Spinal cord (tissue), 10 donors: Measurements from ENCODE around the gene IBSP. TPM values are rescaled to one million over a fixed set of nuclear protein-coding genes. Genes with fewer than 3 reads are reported as not detected.

ENCODE experiments used
- DNase-seq, 6 donors: peaks; one replicate each; pipeline versions ENCODE4 v3.0.0 to v3.0.0-alpha.2; 2013 to 2015; ENCODE audit warnings: low spot score in 6 of 6, low read depth in 4 of 6
- H3K27ac ChIP-seq: one replicate; pipeline ENCODE4 v1.5.1; 2013; ENCODE audit warnings: low read depth, low read length, control low read depth
- H3K27me3 ChIP-seq: one replicate; pipeline ENCODE4 v1.6.1; 2013; ENCODE audit warnings: low read length; ENCODE audit not compliant: control insufficient read depth, insufficient read depth
- H3K36me3 ChIP-seq: one replicate; pipeline ENCODE4 v1.6.1; 2013; ENCODE audit warnings: low read length; ENCODE audit not compliant: control insufficient read depth, insufficient read depth
- H3K4me1 ChIP-seq: one replicate; pipeline ENCODE4 v1.6.1; 2013; ENCODE audit warnings: low read length; ENCODE audit not compliant: control insufficient read depth, insufficient read depth
- H3K4me3 ChIP-seq: one replicate; pipeline ENCODE4 v1.5.1; 2013; ENCODE audit warnings: low read depth, low read length, control low read depth
- H3K9me3 ChIP-seq: one replicate; pipeline ENCODE4 v1.6.1; 2013; ENCODE audit warnings: low read length; ENCODE audit not compliant: control insufficient read depth, insufficient read depth
- WGBS: methylation state at CpG from one replicate; pipeline ENCODE4 v1.1.5; 2013; ENCODE audit warnings: missing lambda C conversion rate; ENCODE audit not compliant: insufficient coverage; 5-methylcytosine and 5-hydroxymethylcytosine counted together
- polyA plus RNA-seq, 2 donors: library from polyadenylated mRNA; unstranded; fragments of 120-200 nt; gene quantifications; one replicate each; pipeline ENCODE4 v1.2.1, GENCODE V29; 2013; ENCODE audit not compliant: insufficient read length in 2 of 2
- total RNA-seq, 2 donors: library from RNA; depleted of rRNA in 1 of 2; stranded (reverse); fragments of 120-200 nt in 1 of 2; fragments of >200 nt in 1 of 2; gene quantifications; one replicate each; pipeline versions ENCODE4 v1.2.3 to v1.2.4, GENCODE V29; 2013 to 2014
- donor health status: healthy.

The IBSP gene
- total and polyA plus RNA-seq, 4 donors, result 0.16 to 2.6 (median 1.2) TPM; not detected in 1

DNA sequence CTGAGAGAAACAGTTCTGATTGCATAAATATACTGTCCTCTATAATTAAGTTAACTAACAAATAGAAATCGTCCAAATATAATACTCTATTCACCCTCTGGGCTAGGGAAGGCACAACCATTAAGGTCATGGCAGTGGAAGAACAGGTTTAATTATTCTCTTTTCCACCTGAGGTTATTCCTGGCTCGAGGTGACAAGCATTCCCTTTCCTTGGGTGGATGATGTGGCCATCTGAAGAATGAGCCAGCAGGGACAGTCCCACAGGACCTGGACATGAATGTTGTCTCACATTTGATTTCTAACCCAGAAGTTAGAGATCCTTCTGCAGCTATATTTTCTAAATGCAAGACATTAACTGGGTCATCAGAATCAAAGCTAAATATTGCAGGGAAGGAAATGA, 5.5 kb downstream of the IBSP start:
- no peaks in the 10 kb centered on the region for H3K27me3 ChIP-seq
- no peak overlapping the region for H3K27ac ChIP-seq
- no peaks in the 10 kb centered on the region for H3K4me1 ChIP-seq
- no peak overlapping the region for H3K4me3 ChIP-seq
- WGBS, result 100% methylated on average over 1 of the region's 2 CpGs
- H3K36me3 ChIP-seq, result no peaks in the 10 kb centered on the region
- no peaks in the 10 kb centered on the region for H3K9me3 ChIP-seq
- DNase-seq, result no peak

GRCh38 chr4:87805971-87806370, 6.6 kb downstream of the IBSP start:
- DNase-seq, result no peak
- WGBS, result 100% methylated on average over 1 of the region's 2 CpGs
- H3K9me3 ChIP-seq, result no peaks in the 10 kb centered on the region
- no peaks in the 10 kb centered on the region for H3K36me3 ChIP-seq
- no peaks in the 10 kb centered on the region for H3K4me1 ChIP-seq
- no peaks in the 10 kb centered on the region for H3K27me3 ChIP-seq
- H3K4me3 ChIP-seq, result no peak overlapping the region
- no peak overlapping the region for H3K27ac ChIP-seq

DNA sequence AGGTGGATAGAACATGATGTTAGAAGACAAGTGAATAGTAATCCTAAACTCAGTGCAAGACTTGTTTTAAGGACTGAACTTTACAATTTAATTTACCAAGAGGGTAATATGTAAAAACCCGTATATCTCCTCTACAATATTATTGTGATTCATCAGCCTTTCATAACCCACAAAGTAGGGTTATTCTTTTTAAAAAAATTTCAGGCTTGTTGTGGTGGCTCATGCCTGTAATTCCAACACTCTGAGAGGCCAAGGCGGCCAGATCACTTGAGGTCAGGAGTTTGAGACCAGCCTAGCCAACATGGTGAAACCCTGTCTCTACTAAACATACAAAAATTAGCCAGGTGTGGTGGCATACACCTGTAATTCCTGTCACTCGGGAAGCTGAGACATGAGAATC, 7.2 kb downstream of the IBSP start:
- WGBS, result 100% methylated on average over 1 of the region's 3 CpGs
- Histone ChIP-seq H3K4me3 (no peak overlapping the region), H3K27ac (no peak overlapping the region), H3K36me3 (no peaks in the 10 kb centered on the region), H3K4me1 (no peaks in the 10 kb centered on the region), H3K27me3 (no peaks in the 10 kb centered on the region), H3K9me3 (no peaks in the 10 kb centered on the region)
- no peak for DNase-seq

- H3K27ac ChIP-seq, result no peak overlapping the region
- H3K27me3 ChIP-seq, result no peaks in the 10 kb centered on the region
- no peaks in the 10 kb centered on the region for H3K36me3 ChIP-seq
- H3K9me3 ChIP-seq, result no peaks in the 10 kb centered on the region
- H3K4me1 ChIP-seq, result no peaks in the 10 kb centered on the region
- DNase-seq, result no peak
- no CpG with 5 or more reads among the region's 3 CpGs for WGBS
- H3K4me3 ChIP-seq, result no peak overlapping the region
Observed at GRCh38 chr4:87807402-87807801, 8.0 kb downstream of the IBSP start.

DNA sequence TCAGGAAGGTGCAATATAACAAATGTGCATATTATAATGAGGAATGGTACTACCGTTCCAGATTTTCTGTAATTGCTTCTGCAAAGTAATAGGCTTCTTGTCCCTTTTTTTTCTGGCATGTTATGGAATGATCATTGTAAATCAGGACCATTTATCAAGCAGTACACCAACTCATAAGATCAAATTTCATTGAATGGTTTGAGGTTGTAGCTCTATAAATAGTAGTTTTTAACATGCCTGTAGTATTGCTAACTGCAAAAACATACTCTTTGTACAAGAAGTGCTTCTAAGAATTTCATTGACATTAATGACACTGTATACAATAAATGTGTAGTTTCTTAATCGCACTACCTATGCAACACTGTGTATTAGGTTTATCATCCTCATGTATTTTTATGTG, 12.6 kb downstream of the IBSP start:
- Histone ChIP-seq H3K36me3 (no peaks in the 10 kb centered on the region), H3K27me3 (no peaks in the 10 kb centered on the region), H3K4me1 (no peaks in the 10 kb centered on the region), H3K27ac (no peak overlapping the region), H3K9me3 (no peaks in the 10 kb centered on the region), H3K4me3 (no peak overlapping the region)
- no peak for DNase-seq
- WGBS, result no CpG with 5 or more reads among the region's 2 CpGs

- Histone ChIP-seq H3K9me3 (no peaks in the 10 kb centered on the region), H3K27ac (no peak overlapping the region), H3K27me3 (no peaks in the 10 kb centered on the region), H3K4me1 (no peaks in the 10 kb centered on the region), H3K4me3 (no peak overlapping the region), H3K36me3 (no peaks in the 10 kb centered on the region)
- DNase-seq, result no peak
- 77% methylated on average over 3 of the region's 8 CpGs for WGBS
Observed at GRCh38 chr4:87819281-87819919, 20.0 kb downstream of the IBSP start.

DNA sequence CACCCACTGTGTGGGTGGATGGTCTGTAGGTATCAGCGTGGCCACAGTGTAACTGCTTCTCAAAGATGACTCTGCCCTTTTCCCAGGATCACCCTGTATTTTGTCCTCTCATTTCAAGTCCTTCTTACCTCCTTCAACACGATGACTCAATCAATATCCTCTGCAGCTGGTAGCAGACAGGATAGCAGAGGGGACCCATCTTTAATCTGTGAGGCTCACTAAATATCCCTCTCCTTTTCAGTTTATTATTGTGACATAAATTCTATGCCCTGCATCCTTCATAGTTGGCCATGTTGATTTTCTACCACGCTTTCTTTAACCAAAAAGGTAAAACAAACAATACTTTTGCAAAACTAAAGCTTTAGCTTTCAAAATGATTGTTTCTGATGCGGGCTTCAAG, 23.8 kb downstream of the IBSP start:
- Histone ChIP-seq H3K36me3 (no peaks in the 10 kb centered on the region), H3K4me3 (no peak overlapping the region), H3K27me3 (no peaks in the 10 kb centered on the region), H3K4me1 (no peaks in the 10 kb centered on the region), H3K27ac (no peak overlapping the region), H3K9me3 (no peaks in the 10 kb centered on the region)
- no peak for DNase-seq
- WGBS, result 80% methylated on average over 2 of the region's 4 CpGs

- Histone ChIP-seq H3K4me3 (no peak overlapping the region), H3K27ac (no peak overlapping the region), H3K9me3 (no peaks in the 10 kb centered on the region), H3K4me1 (no peaks in the 10 kb centered on the region), H3K36me3 (no peaks in the 10 kb centered on the region), H3K27me3 (no peaks in the 10 kb centered on the region)
- DNase-seq, result no peak
- no CpG with 5 or more reads among the region's 1 CpG for WGBS
Observed at GRCh38 chr4:87823724-87824123, 24.4 kb downstream of the IBSP start.

DNA sequence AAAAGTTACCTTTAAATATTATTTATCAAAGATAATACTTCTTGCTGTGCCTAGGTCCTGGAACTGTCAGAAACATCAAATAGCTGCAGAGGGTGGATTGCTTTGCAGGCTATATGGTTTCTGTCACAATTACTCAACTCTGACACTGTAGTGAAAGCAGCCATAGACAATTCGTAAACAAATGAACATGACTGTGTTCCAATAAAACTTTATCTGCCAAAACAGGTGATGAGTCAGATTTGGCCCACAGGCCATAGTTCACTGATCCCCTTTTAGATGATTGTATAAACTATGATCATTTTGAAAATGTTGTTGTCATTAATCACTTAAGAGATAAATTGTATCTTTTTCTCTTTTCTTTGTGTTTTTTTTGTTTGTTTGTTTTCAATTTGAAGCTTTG, 25.0 kb downstream of the IBSP start:
- Histone ChIP-seq H3K27ac (no peak overlapping the region), H3K4me3 (no peak overlapping the region), H3K36me3 (no peaks in the 10 kb centered on the region), H3K9me3 (no peaks in the 10 kb centered on the region), H3K27me3 (no peaks in the 10 kb centered on the region), H3K4me1 (no peaks in the 10 kb centered on the region)
- DNase-seq, result no peak
- WGBS, result 80% methylated on average over 1 of the region's 1 CpG

GRCh38 chr4:87832669-87833068, 33.3 kb downstream of the IBSP start, which contains the start of gene MEPE:
TSS of gene MEPE (plus strand) at chr4:87832969. CDS start at chr4:87834715, 1,746 bp downstream.
- H3K27me3 ChIP-seq, result no peaks in the 10 kb centered on the region
- no peaks in the 10 kb centered on the region for H3K36me3 ChIP-seq
- H3K9me3 ChIP-seq, result no peaks in the 10 kb centered on the region
- H3K27ac ChIP-seq, result no peak within 1 kb of the TSS
- H3K4me1 ChIP-seq, result no peaks in the 10 kb centered on the region
- no CpG with 5 or more reads among the region's 2 CpGs for WGBS
- no peak within 1 kb of the TSS for H3K4me3 ChIP-seq
- no peak for DNase-seq
